ENCODE results near the gene TIMM50.

The TIMM50 gene

DNA sequence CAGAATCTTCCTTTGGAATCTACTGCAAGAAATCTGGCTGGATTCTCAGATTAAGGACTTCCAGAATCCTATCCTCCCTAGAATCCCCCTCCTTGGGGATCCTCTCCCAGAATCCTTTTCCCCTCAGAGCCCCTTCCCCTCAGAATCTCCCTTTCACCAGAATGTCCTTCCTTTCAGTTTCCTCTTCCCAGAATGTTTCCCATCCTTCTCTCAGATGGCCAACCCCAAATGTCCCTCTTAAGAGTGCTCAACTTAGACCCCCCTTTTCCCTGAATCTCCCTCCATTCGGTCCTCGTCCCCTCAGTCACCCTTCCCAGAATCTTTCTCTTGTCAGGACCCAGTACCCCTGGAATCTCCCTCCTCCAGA lies 44.3 kb upstream of the TIMM50 start:
- TF ChIP-seq, protein P1, sequence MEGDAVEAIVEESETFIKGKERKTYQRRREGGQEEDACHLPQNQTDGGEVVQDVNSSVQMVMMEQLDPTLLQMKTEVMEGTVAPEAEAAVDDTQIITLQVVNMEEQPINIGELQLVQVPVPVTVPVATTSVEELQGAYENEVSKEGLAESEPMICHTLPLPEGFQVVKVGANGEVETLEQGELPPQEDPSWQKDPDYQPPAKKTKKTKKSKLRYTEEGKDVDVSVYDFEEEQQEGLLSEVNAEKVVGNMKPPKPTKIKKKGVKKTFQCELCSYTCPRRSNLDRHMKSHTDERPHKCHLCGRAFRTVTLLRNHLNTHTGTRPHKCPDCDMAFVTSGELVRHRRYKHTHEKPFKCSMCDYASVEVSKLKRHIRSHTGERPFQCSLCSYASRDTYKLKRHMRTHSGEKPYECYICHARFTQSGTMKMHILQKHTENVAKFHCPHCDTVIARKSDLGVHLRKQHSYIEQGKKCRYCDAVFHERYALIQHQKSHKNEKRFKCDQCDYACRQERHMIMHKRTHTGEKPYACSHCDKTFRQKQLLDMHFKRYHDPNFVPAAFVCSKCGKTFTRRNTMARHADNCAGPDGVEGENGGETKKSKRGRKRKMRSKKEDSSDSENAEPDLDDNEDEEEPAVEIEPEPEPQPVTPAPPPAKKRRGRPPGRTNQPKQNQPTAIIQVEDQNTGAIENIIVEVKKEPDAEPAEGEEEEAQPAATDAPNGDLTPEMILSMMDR (IDR thresholded peaks at IDR 0.05; ENCODE audit: borderline replicate concordance, control extremely low read depth, extremely low read depth, insufficient read depth, missing control alignments): no peak
- in situ Hi-C loops (cut with MboI; ENCODE audit: low sequenced_read_pairs, unreplicated experiment): no loop called here
- DNase-seq (ENCODE audit: low spot score): no peak

DNA sequence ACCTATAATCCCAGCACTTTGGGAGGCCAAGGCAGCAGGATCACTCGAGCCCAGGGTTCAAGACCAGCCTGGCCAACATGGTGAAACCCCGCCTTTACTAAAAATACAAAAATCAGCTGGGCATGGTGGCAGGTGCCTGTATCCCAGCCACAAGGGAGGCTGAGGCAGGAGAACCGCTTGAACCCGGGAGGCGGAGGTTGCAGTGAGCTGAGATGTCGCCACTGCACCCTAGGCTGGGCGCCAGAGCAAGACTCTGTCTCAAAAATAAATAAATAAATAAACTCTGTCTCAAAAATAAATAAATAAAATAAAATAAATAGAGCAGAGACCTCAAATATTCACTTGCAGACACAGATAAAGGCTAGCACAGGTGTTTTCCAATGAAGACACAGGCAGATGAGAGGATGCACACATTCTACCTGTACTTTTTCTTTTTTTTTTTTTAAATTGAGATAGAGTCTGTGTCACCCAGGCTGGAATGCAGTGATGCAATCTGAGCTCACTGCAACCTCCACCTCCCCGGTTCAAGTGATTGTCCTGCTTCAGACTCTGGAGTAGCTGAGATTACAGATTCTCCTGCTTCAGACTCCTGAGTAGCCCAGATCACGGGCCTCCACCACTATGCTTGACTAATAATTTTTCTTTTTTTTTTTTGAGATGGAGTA lies 42.2 kb upstream of the TIMM50 start:
- DNase-seq (ENCODE audit: low spot score): no peak
- in situ Hi-C loops (cut with MboI; ENCODE audit: low sequenced_read_pairs, unreplicated experiment): no loop called here
- TF ChIP-seq, protein P1 (IDR thresholded peaks at IDR 0.05; ENCODE audit: borderline replicate concordance, control extremely low read depth, extremely low read depth, insufficient read depth, missing control alignments): no peak

DNA sequence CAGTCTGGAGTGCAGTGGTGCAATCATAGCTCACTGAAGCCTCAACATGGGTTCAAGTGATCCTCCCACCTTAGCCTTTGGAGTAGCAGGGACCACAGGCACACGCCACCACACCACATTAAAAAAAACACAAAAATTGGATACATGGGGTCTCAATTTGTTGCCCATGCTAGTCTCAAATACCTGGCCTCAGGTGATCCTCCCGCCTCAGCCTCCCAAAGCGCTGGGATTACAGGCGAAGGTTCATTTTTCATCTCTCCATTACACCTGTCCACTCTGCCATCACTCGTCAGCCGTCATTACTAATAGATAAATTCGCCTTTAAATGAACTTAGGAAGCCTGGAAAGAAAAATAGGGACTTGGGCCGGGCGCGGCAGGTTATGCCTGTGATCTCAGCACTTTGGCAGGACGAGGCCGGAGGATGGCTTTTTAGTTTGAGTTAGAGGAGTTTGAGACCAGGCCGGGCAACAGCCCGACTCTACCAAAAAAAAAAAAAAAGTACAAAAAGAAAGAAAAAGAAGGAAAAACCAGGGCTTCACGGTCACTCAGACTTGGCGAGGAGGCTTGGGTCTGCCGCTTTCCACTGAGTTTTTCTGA lies 35.9 kb upstream of the TIMM50 start:
- in situ Hi-C loops (cut with MboI; ENCODE audit: low sequenced_read_pairs, unreplicated experiment): no loop called here
- TF ChIP-seq, protein P1 (IDR thresholded peaks at IDR 0.05; ENCODE audit: borderline replicate concordance, control extremely low read depth, extremely low read depth, insufficient read depth, missing control alignments): no peak
- DNase-seq (ENCODE audit: low spot score): no peak

DNA sequence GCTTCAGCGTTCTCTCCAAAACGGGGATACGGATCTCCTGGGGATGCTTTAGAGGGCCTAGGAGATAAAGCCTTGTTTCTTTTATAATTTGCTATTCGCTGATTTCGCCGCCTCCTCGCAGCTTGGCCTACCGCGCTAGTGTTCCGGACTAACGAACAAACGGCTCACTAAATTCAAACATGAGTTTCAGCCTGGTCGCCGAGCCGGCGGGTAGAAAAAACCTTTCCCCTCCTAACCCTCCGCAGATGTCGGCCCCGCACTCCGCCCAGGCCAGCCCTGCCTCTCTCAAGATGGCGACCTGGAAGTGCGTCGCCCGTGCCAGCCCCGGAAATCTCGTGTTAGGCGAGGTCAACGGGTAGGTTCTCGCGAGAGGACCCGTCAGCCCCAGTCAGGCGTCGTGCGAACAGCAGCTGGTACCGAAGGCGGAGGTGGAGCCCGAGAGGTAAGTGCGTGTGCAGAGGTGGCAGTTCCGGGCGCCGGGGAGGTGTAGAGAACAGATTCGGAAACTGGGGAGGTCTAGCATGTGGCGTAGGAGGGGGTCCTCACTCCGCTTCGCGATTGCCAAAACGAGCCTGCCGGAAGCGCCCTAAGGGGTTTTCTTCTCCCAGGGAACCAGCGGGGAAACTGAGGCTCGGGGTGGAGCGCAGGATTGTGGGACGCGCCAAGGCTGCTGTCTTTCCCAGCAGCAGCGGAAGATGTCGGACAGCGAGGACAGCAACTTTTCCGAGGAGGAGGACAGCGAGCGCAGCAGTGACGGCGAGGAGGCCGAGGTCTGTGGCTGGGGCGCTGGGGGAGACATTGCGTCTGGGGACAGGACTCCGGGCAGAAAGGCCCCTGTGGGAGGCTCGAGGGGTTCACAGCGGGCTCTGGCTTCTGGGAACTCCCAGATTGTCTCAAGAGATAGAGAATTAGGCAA lies 35.2 kb upstream of the TIMM50 start, which contains the start of gene SUPT5H:
TSS of gene SUPT5H (plus strand) at position 387 of the 916 bp plus-strand sequence. CDS start at position 696, 309 bp downstream.
- TF ChIP-seq, protein P1 (IDR thresholded peaks at IDR 0.05; ENCODE audit: borderline replicate concordance, control extremely low read depth, extremely low read depth, insufficient read depth, missing control alignments): no peak
- in situ Hi-C loops (cut with MboI; ENCODE audit: low sequenced_read_pairs, unreplicated experiment): no loop called here
- peak; percentile 99 for DNase-seq (ENCODE audit: low spot score)

DNA sequence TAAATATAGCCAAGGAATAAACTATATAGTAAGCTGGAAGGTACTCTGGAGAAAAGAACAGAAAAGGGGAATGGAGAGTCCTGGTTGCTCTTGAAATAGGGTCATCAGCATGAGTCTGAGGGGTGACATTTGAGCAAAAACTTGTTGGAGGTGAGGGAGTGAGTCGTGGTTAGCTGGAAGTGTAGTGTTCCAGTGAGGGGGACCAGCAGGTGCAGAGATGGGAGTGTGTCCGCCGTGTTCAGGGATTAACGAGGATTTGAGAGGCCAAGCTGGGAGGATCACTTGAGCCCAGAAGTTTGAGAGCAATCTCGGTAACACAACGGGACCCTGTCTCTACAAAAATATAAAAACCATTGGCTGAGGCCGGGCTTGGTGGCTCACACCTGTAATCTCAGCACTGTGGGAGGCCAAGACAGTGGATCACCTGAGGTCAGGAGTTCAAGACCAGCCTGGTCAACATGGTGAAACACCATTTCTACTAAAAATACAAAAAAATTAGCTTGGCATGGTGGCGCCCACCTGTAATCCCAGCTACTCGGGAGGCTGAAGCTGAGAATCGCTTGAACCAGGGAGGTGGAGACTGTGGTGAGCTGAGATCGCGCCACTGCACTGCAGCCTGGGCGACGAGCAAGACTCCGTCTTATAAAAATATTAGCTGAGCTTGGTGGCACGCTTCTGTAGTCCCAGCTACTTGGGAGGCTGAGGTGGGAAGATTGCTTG lies 34.1 kb upstream of the TIMM50 start:
- DNase-seq (ENCODE audit: low spot score): no peak
- in situ Hi-C loops (cut with MboI; ENCODE audit: low sequenced_read_pairs, unreplicated experiment): no loop called here
- TF ChIP-seq, protein P1 (IDR thresholded peaks at IDR 0.05; ENCODE audit: borderline replicate concordance, control extremely low read depth, extremely low read depth, insufficient read depth, missing control alignments): no peak

DNA sequence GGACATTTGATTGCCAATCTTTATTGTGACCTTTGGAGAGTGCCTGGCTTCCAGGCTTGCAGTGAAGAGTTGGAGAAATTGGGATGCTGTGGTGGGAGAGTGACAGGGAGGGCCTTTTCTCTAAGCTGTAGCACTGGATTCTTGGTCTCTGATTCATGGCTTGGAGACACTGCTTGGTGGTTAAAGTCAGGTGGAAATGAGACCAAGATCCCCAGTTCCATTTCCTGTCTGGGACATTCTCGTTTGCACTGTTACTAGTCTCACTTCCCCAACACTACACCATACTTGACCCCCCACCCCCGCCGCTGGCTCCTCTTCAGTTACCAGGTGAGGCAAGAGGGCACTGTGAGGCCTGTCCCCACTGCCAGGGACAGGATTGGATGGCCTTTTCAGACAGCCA lies 32.4 kb upstream of the TIMM50 start:
- peak; percentile 59 for DNase-seq (ENCODE audit: low spot score)
- in situ Hi-C loops (cut with MboI; ENCODE audit: low sequenced_read_pairs, unreplicated experiment): no loop called here
- TF ChIP-seq, protein P1 (IDR thresholded peaks at IDR 0.05; ENCODE audit: borderline replicate concordance, control extremely low read depth, extremely low read depth, insufficient read depth, missing control alignments): no peak

Data from GM13976 (cell line).